ENCODE measurements around the gene CTRL.

- no peak for TF ChIP-seq CREB1 (IDR thresholded peaks at IDR 0.05; ENCODE audit: low read depth)
- TF ChIP-seq FOXM1 (IDR thresholded peaks at IDR 0.05; ENCODE audit: borderline replicate concordance, low read depth): no peak
- TF ChIP-seq CEBPB (IDR thresholded peaks at IDR 0.05): no peak
- no peak for TF ChIP-seq MAX (IDR thresholded peaks at IDR 0.05)
- no peak for TF ChIP-seq EP300 (IDR thresholded peaks at IDR 0.05; ENCODE audit: borderline replicate concordance)
- TF ChIP-seq RAD21 (IDR thresholded peaks at IDR 0.05; ENCODE audit: low read depth): no peak
- TF ChIP-seq EGR1 (IDR thresholded peaks at IDR 0.05): no peak
Observed at GRCh38 chr16:67964477-67965131, 32.9 kb upstream of the CTRL start.
